ENCODE results near the gene GRIN2C. TPM values are rescaled to one million over a fixed set of nuclear protein-coding genes. Genes with fewer than 3 reads are reported as not detected.

The GRIN2C gene
- total RNA-seq, 2 donors from 2014 or later: 0.42 to 1.4 TPM

GRCh38 chr17:74812109-74813009, 47.3 kb downstream of the GRIN2C start:
- no peak overlapping the region for H3K4me3 ChIP-seq
- ATAC-seq (ENCODE audit: insufficient number of reproducible peaks, low FRiP score, low read depth) (no peak), DNase-seq (ENCODE audit: low spot score) (no peak)
- H3K27me3 ChIP-seq (replicated peaks; ENCODE audit: insufficient read depth): no peaks in the 10 kb centered on the region
- H3K4me1 ChIP-seq (ENCODE audit: control insufficient read depth in 1 of 2, low read depth in 2 of 2): peaks cover 0 to 13% of the 10 kb centered on the region in 2 donors
- TF ChIP-seq CTCF (IDR thresholded peaks at IDR 0.05): no peak
- no peaks in the 10 kb centered on the region for H3K36me3 ChIP-seq
- no peaks in the 10 kb centered on the region for H3K9me3 ChIP-seq
- no peak overlapping the region for H3K27ac ChIP-seq

- DNase-seq (ENCODE audit: low spot score) (no peak), ATAC-seq (ENCODE audit: insufficient number of reproducible peaks, low FRiP score, low read depth) (no peak)
- no peak for TF ChIP-seq CTCF (IDR thresholded peaks at IDR 0.05)
- no peaks in the 10 kb centered on the region for H3K9me3 ChIP-seq
- H3K4me1 ChIP-seq (ENCODE audit: control insufficient read depth in 1 of 2, low read depth in 2 of 2): peaks cover 0 to 13% of the 10 kb centered on the region in 2 donors
- no peaks in the 10 kb centered on the region for H3K27me3 ChIP-seq (replicated peaks; ENCODE audit: insufficient read depth)
- no peak overlapping the region for H3K4me3 ChIP-seq
- no peaks in the 10 kb centered on the region for H3K36me3 ChIP-seq
- H3K27ac ChIP-seq: no peak overlapping the region
These were observed 48.8 kb downstream of the GRIN2C start for GRCh38 chr17:74810699-74811485.

- H3K27ac ChIP-seq: no peak overlapping the region
- DNase-seq (ENCODE audit: low spot score): no peak
- H3K36me3 ChIP-seq: peaks cover 4% of the 10 kb centered on the region
- no peak overlapping the region for H3K4me3 ChIP-seq
- ATAC-seq (ENCODE audit: insufficient number of reproducible peaks, low FRiP score, low read depth): no peak
- H3K4me1 ChIP-seq (ENCODE audit: control insufficient read depth in 1 of 2, low read depth in 2 of 2): peaks cover 0 to 13% of the 10 kb centered on the region in 2 donors
- TF ChIP-seq CTCF (IDR thresholded peaks at IDR 0.05): no peak
- no peaks in the 10 kb centered on the region for H3K27me3 ChIP-seq (replicated peaks; ENCODE audit: insufficient read depth)
- no peaks in the 10 kb centered on the region for H3K9me3 ChIP-seq
These were observed 50.8 kb downstream of the GRIN2C start for GRCh38 chr17:74808714-74809430.

GRCh38 chr17:74807925-74808324, 51.8 kb downstream of the GRIN2C start:
- Histone ChIP-seq H3K4me1 (ENCODE audit: control insufficient read depth in 1 of 2, low read depth in 2 of 2) (peaks cover 0 to 10% of the 10 kb centered on the region in 2 donors), H3K9me3 (no peaks in the 10 kb centered on the region), H3K27ac (no peak overlapping the region), H3K27me3 (replicated peaks; ENCODE audit: insufficient read depth) (no peaks in the 10 kb centered on the region), H3K4me3 (no peak overlapping the region), H3K36me3 (peaks cover 4% of the 10 kb centered on the region)
- ATAC-seq (ENCODE audit: insufficient number of reproducible peaks, low FRiP score, low read depth) (no peak), DNase-seq (ENCODE audit: low spot score) (no peak)
- TF ChIP-seq CTCF (IDR thresholded peaks at IDR 0.05): no peak

Measured in thoracic aorta (tissue), 2 donors.